ENCODE data around the gene DGAT2L6.
"Not testable (repeated sequence)": the region's sequence is repeated elsewhere in the genome, so short reads cannot be mapped to it uniquely, and the experiment has no call there.

Gene DGAT2L6

GRCh38 chrX:70196961-70197720 lies 19.9 kb downstream of the DGAT2L6 start:
- DNase-seq (ENCODE audit: low read depth in 2 of 2, low spot score in 1 of 2) = peak; percentile 23 to 32

- no peak for DNase-seq (ENCODE audit: low read depth in 2 of 2, low spot score in 1 of 2)
These were observed 24.4 kb downstream of the DGAT2L6 start for GRCh38 chrX:70201732-70202131.

GRCh38 chrX:70208479-70208878 lies 31.2 kb downstream of the DGAT2L6 start:
- no peak for DNase-seq (ENCODE audit: low read depth in 2 of 2, low spot score in 1 of 2)

- not testable (repeated sequence) for DNase-seq (ENCODE audit: low read depth in 2 of 2, low spot score in 1 of 2)
These were observed 32.3 kb downstream of the DGAT2L6 start for GRCh38 chrX:70209570-70209969.

GRCh38 chrX:70219938-70220764 lies 42.9 kb downstream of the DGAT2L6 start:
- DNase-seq (ENCODE audit: low read depth in 2 of 2, low spot score in 1 of 2) = no peak

GRCh38 chrX:70226048-70226447 lies 48.8 kb downstream of the DGAT2L6 start:
- no peak for DNase-seq (ENCODE audit: low read depth in 2 of 2, low spot score in 1 of 2)

- no peak for DNase-seq (ENCODE audit: low read depth in 2 of 2, low spot score in 1 of 2)
These were observed 49.4 kb downstream of the DGAT2L6 start for GRCh38 chrX:70226687-70227086.

GRCh38 chrX:70231666-70232065 lies 54.4 kb downstream of the DGAT2L6 start:
- DNase-seq (ENCODE audit: low read depth in 2 of 2, low spot score in 1 of 2) = no peak

- DNase-seq (ENCODE audit: low read depth in 2 of 2, low spot score in 1 of 2) = no peak
These were observed 57.1 kb downstream of the DGAT2L6 start, which contains the start of gene AWAT1 for GRCh38 chrX:70234355-70234754. Gene AWAT1 (plus strand): TSS chrX:70234655. CDS start chrX:70234696, 41 bp downstream.

GRCh38 chrX:70240751-70241150 lies 63.5 kb downstream of the DGAT2L6 start:
- DNase-seq (ENCODE audit: low read depth in 2 of 2, low spot score in 1 of 2) = no peak

GRCh38 chrX:70241501-70241900 lies 64.2 kb downstream of the DGAT2L6 start:
- no peak for DNase-seq (ENCODE audit: low read depth in 2 of 2, low spot score in 1 of 2)

GRCh38 chrX:70243601-70244000 lies 66.3 kb downstream of the DGAT2L6 start:
- not testable (repeated sequence) for DNase-seq (ENCODE audit: low read depth in 2 of 2, low spot score in 1 of 2)

- DNase-seq (ENCODE audit: low read depth in 2 of 2, low spot score in 1 of 2) = no peak
These were observed 67.6 kb downstream of the DGAT2L6 start for GRCh38 chrX:70244881-70245280.

- no peak for DNase-seq (ENCODE audit: low read depth in 2 of 2, low spot score in 1 of 2)
These were observed 70.0 kb downstream of the DGAT2L6 start for GRCh38 chrX:70247252-70247651.

- no peak for DNase-seq (ENCODE audit: low read depth in 2 of 2, low spot score in 1 of 2)
These were observed 75.2 kb downstream of the DGAT2L6 start for GRCh38 chrX:70252491-70252890.

GRCh38 chrX:70253377-70254062 lies 76.2 kb downstream of the DGAT2L6 start:
- no peak for DNase-seq (ENCODE audit: low read depth in 2 of 2, low spot score in 1 of 2)

- no peak for DNase-seq (ENCODE audit: low read depth in 2 of 2, low spot score in 1 of 2)
These were observed 76.7 kb downstream of the DGAT2L6 start for GRCh38 chrX:70254063-70254400.

GRCh38 chrX:70254909-70255308 lies 77.6 kb downstream of the DGAT2L6 start:
- no peak for DNase-seq (ENCODE audit: low read depth in 2 of 2, low spot score in 1 of 2)
